PC-3 (cell line): ENCODE data around the gene RNF166. TPM values are rescaled to one million over a fixed set of nuclear protein-coding genes. Genes with fewer than 3 reads are reported as not detected.

Experiments
- ATAC-seq: fragments of 200-7000 bp; cut with Tn5 transposase; 2 replicates; pipeline ENCODE4 v1.9.1; 2020; ENCODE audit warnings: mild to moderate bottlenecking, moderate library complexity
- BruUV-seq: library from RNA; stranded (reverse); fragments of 400-500 nt; replicated peaks from 2 replicates; lab custom pipeline; 2021; lab: Mats Ljungman, UMichigan
- CTCF ChIA-PET: fragments of 300-600 bp; sonication (Branson Sonifier 250); formaldehyde crosslinking; loops from one replicate; lab custom pipeline; 2022; ENCODE audit warnings: antibody characterized with exemption; lab: Charles Lee
- POLR2A ChIA-PET: fragments of 300-600 bp; sonication (Branson Sonifier 250); formaldehyde crosslinking; loops from one replicate; lab custom pipeline; 2022; ENCODE audit warnings: antibody characterized with exemption; ENCODE audit not compliant: unreplicated experiment; lab: Charles Lee
- DNase-seq: peaks from one replicate; pipeline ENCODE4 v3.0.0-alpha.2; 2015
- H2AFZ ChIP-seq: fragments of 300-600 bp; sonication (generic); 2 replicates; pipeline ENCODE4 v1.6.0; 2016; ENCODE audit warnings: antibody characterized with exemption, low read length
- H3F3A ChIP-seq: fragments of 300-600 bp; sonication (generic); one replicate; pipeline ENCODE4 v1.6.0; 2017; ENCODE audit warnings: antibody characterized with exemption, low read length, control low read depth, mild to moderate bottlenecking; ENCODE audit not compliant: unreplicated experiment
- H3K27ac ChIP-seq: fragments of 300-600 bp; sonication (generic); 2 replicates; pipeline ENCODE4 v1.5.1; 2016; ENCODE audit warnings: mild to moderate bottlenecking, low read length
- H3K27me3 ChIP-seq: fragments of 300-600 bp; sonication (generic); 2 replicates; pipeline ENCODE4 v1.6.1; 2016; ENCODE audit warnings: low read length, mixed read lengths
- H3K36me3 ChIP-seq: fragments of 300-600 bp; sonication (generic); 2 replicates; pipeline ENCODE4 v1.6.1; 2016; ENCODE audit warnings: low read depth, mixed run types, low read length, mixed read lengths
- H3K4me1 ChIP-seq: fragments of 300-600 bp; sonication (generic); 2 replicates; pipeline ENCODE4 v1.5.1; 2016; ENCODE audit warnings: low read length; ENCODE audit not compliant: insufficient read depth
- H3K4me2 ChIP-seq: fragments of 300-600 bp; sonication (generic); 2 replicates; pipeline ENCODE4 v1.6.0; 2016; ENCODE audit warnings: low read length
- H3K4me3 ChIP-seq: fragments of 300-600 bp; sonication (generic); 2 replicates; pipeline ENCODE4 v1.5.1; 2016; ENCODE audit warnings: mild to moderate bottlenecking, low read length, mixed read lengths
- H3K79me2 ChIP-seq: fragments of 300-600 bp; sonication (generic); 2 replicates; pipeline ENCODE4 v1.6.1; 2017; ENCODE audit warnings: low read length, mixed read lengths
- H3K9ac ChIP-seq: fragments of 300-600 bp; sonication (generic); 2 replicates; pipeline ENCODE4 v1.6.0; 2016; ENCODE audit warnings: mild to moderate bottlenecking, low read length
- H3K9me2 ChIP-seq: fragments of 300-600 bp; sonication (generic); replicated peaks from 2 replicates; pipeline ENCODE4 v1.6.1; 2016; ENCODE audit warnings: mixed run types, low read length, mixed read lengths
- H3K9me3 ChIP-seq: fragments of 300-600 bp; sonication (generic); 2 replicates; pipeline ENCODE4 v1.6.1; 2016; ENCODE audit warnings: low read length, mixed read lengths
- H4K20me1 ChIP-seq: fragments of 300-600 bp; sonication (generic); 2 replicates; pipeline ENCODE4 v1.6.1; 2016; ENCODE audit warnings: low read length, mixed read lengths
- EZH2 ChIP-seq: fragments of 300-600 bp; sonication (generic); IDR thresholded peaks from one replicate; pipeline ENCODE4 v1.6.1; 2017; ENCODE audit warnings: antibody characterized with exemption, mild to moderate bottlenecking, low read length; ENCODE audit not compliant: unreplicated experiment
- EZH2phosphoT487 ChIP-seq: fragments of 300-600 bp; sonication (generic); IDR thresholded peaks from 2 replicates; pipeline ENCODE4 v1.6.1; 2018; ENCODE audit warnings: mild to moderate bottlenecking, antibody characterized with exemption, low read length, borderline replicate concordance
- intact Hi-C: fragments of 100-400 bp; cut with micrococcal nuclease; formaldehyde crosslinking; loops from 2 replicates; pipeline ENCODE4 v1.9.0; 2023
- total RNA-seq: library from RNA; depleted of rRNA; stranded (reverse); fragments of >200 nt; gene quantifications from 2 replicates; pipeline ENCODE4 v1.2.3, GENCODE V29; 2014
- TF ChIP-seq, protein P1 (sequence below): fragments of 300-600 bp; sonication (generic); conservative IDR thresholded peaks from 2 replicates; pipeline ENCODE4 v1.5.1; 2017; ENCODE audit warnings: antibody characterized with exemption, low read depth, mild to moderate bottlenecking, low read length

RNF166 gene
- total RNA-seq, 1 experiment from 2014 or later = 28.8 TPM

DNA sequence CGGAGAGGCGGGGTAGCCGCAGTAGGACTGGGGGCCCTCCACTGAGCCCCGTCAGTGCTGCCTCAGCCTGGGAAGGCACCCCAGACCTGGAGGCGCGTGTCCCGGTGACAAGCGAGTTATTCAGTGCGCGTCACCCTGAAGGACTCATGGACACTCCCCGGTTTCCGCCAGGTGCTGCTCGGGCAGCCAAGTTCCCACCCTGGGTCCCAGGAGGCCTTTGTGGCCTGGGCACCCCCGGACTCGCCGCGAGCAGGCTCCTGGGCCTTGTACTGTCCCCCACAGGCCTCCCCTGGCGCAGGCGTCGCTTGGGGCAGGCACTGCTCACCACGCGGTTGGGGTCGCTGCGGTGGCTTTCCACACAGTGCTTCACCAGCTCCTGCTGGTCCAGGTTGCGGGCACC is 7.6 kb downstream of the RNF166 start:
- CTCF ChIA-PET = no interaction called here
- POLR2A ChIA-PET = no interaction called here
- no peak overlapping the region for H3K4me2 ChIP-seq

DNA sequence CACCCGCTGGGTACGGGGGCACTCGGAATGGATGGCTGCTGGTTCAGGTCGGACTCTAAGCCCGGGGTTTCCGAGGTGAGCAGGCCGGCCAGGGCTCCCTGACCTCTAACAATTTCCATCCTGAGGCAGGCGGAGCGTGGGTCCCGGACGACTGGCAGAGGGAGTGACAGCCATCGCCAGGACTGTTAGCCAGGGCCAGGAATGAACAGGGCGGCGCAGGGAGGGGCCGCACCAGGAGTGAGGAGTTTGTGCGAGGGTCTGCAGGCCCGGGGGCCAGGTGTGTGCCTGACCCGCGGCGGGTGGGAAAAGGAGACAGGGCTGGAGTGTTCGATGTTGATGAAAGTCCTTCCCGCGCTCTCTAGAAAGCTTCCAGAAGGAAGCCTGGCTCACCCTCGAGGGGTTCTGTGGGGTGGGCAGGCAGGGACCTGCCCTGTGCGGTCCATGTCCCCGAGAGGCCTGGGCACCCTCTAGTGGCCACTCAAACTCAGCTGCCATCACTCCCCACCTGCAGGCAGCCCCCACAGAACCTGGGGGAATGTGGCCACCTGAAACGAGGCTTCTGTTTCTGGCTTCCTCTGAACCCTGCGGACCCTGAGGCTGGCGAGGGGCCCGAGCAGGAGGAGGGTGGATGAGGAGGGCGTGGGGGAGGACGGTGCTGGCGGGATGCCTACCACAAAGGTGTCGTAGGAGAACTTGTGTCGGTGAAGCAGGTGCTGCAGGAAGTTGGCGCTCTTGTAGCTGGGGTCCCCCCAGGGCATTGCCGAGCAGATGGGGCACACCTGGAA is 8.2 kb downstream of the RNF166 start:
- no TSS peak for BruUV-seq
- peaks cover 11% of the 10 kb centered on the region for H3K4me1 ChIP-seq
- H3K79me2 ChIP-seq = no peaks in the 10 kb centered on the region
- no peaks in the 10 kb centered on the region for H3K9me3 ChIP-seq
- DNase-seq (no peak), ATAC-seq (no peak)
- no peak overlapping the region for H3K4me2 ChIP-seq
- H3K9me2 ChIP-seq = no peaks in the 10 kb centered on the region
- H2AFZ ChIP-seq = no peak overlapping the region
- POLR2A ChIA-PET = no interaction called here
- no peaks in the 10 kb centered on the region for H3K27me3 ChIP-seq
- TF ChIP-seq, protein P1, sequence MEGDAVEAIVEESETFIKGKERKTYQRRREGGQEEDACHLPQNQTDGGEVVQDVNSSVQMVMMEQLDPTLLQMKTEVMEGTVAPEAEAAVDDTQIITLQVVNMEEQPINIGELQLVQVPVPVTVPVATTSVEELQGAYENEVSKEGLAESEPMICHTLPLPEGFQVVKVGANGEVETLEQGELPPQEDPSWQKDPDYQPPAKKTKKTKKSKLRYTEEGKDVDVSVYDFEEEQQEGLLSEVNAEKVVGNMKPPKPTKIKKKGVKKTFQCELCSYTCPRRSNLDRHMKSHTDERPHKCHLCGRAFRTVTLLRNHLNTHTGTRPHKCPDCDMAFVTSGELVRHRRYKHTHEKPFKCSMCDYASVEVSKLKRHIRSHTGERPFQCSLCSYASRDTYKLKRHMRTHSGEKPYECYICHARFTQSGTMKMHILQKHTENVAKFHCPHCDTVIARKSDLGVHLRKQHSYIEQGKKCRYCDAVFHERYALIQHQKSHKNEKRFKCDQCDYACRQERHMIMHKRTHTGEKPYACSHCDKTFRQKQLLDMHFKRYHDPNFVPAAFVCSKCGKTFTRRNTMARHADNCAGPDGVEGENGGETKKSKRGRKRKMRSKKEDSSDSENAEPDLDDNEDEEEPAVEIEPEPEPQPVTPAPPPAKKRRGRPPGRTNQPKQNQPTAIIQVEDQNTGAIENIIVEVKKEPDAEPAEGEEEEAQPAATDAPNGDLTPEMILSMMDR = peak; percentile 52
- no peak for TF ChIP-seq EZH2phosphoT487
- no peaks in the 10 kb centered on the region for H4K20me1 ChIP-seq
- no peaks in the 10 kb centered on the region for H3K36me3 ChIP-seq
- no peak overlapping the region for H3K9ac ChIP-seq
- no peak overlapping the region for H3K27ac ChIP-seq
- no peak overlapping the region for H3K4me3 ChIP-seq
- intact Hi-C loops = no loop called here
- CTCF ChIA-PET = no interaction called here
- no peaks in the 10 kb centered on the region for H3F3A ChIP-seq

More for the DNA sequence above, 7.6 kb downstream of the RNF166 start:
- Histone ChIP-seq H3K9me2 (no peaks in the 10 kb centered on the region), H3K4me3 (no peak overlapping the region), H3K36me3 (no peaks in the 10 kb centered on the region), H3K79me2 (no peaks in the 10 kb centered on the region), H3F3A (no peaks in the 10 kb centered on the region), H3K27me3 (no peaks in the 10 kb centered on the region), H3K27ac (no peak overlapping the region), H2AFZ (no peak overlapping the region), H3K9me3 (no peaks in the 10 kb centered on the region), H3K4me1 (peaks cover 11% of the 10 kb centered on the region), H3K9ac (no peak overlapping the region), H4K20me1 (no peaks in the 10 kb centered on the region)
- ATAC-seq (no peak), DNase-seq (no peak)
- intact Hi-C loops = no loop called here
- BruUV-seq = no TSS peak
- TF ChIP-seq EZH2 (no peak), EZH2phosphoT487 (no peak)
- TF ChIP-seq, protein P1 = no peak

DNA sequence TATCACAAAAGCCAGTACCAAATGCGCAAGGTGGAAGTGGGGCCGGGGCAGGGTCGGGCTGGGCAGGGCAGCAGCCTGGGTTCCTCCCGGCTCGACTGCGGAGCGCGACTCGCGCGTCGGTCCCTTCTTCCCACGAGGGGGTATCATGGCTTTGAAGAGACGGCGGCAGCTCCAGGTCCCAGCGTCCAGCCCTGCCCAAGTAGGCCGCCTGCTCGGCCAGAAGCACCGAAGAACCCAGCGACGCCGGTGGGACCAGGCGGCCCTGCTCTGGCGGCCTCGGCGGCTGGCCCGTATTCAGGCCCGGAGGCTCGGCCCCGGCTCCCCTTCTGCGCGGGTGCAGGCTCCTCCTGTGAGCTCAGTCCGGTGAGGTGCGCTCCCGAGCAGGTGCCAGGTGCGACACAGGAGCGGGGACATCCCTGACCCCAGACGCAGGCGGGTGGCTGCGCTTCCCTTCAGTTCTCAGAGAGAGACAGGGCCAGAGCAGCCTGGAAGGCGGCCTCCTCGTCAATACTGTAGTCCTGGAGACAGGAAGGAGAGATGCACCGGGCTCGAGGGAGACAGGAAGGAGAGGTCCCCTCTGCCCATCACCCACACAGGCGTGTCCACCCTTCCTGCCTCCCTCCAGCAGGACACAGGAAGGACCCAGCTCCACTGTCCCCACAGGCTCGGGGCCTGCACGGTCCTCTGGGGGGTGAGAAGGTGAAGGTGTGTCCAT is 8.9 kb downstream of the RNF166 start:
- Histone ChIP-seq H3K4me2 (no peak overlapping the region), H3K4me3 (no peak overlapping the region), H4K20me1 (no peaks in the 10 kb centered on the region), H2AFZ (no peak overlapping the region), H3K27ac (no peak overlapping the region), H3K9me2 (no peaks in the 10 kb centered on the region), H3K79me2 (no peaks in the 10 kb centered on the region), H3K9me3 (no peaks in the 10 kb centered on the region), H3F3A (no peaks in the 10 kb centered on the region), H3K4me1 (peaks cover 11% of the 10 kb centered on the region), H3K9ac (no peak overlapping the region), H3K27me3 (no peaks in the 10 kb centered on the region), H3K36me3 (no peaks in the 10 kb centered on the region)
- TF ChIP-seq, protein P1 = no peak
- no peak for TF ChIP-seq EZH2
- no peak for TF ChIP-seq EZH2phosphoT487
- ATAC-seq (no peak), DNase-seq (no peak)
- ChIA-PET POLR2A (no interaction called here), CTCF (no interaction called here)
- intact Hi-C loops = no loop called here
- BruUV-seq = no TSS peak
